MCF 10A (cell line): Measurements from ENCODE around the gene ZNF681. TPM values are rescaled to one million over a fixed set of nuclear protein-coding genes. Genes with fewer than 3 reads are reported as not detected.

Experiments
- BruUV-seq: library from RNA; stranded (reverse); fragments of 400-500 nt; replicated peaks from 2 replicates; lab custom pipeline; 2021; lab: Mats Ljungman, UMichigan
- CTCF ChIA-PET: fragments of 300-600 bp; sonication (Branson Sonifier 250); formaldehyde crosslinking; extraction: SDS; loops from one replicate; lab custom pipeline; 2021; ENCODE audit warnings: antibody characterized with exemption, inconsistent platforms; lab: Yijun Ruan, JAX
- POLR2A ChIA-PET: fragments of 300-600, 350-650 bp; sonication (Branson Sonifier 250); formaldehyde crosslinking; extraction: SDS; loops from one replicate; lab custom pipeline; 2020; ENCODE audit warnings: antibody characterized with exemption, inconsistent platforms; lab: Yijun Ruan, JAX
- DNase-seq: peaks from one replicate; pipeline ENCODE4 v3.0.0-alpha.2; 2018; ENCODE audit not compliant: unreplicated experiment
- H3K27ac Mint-ChIP-seq: one replicate; pipeline ENCODE4 v1.8.0; 2022; ENCODE audit warnings: mild to moderate bottlenecking, low read depth, mixed read lengths; ENCODE audit not compliant: unreplicated experiment
- H3K27me3 Mint-ChIP-seq: one replicate; pipeline ENCODE4 v1.8.0; 2022; ENCODE audit warnings: mixed read lengths; ENCODE audit not compliant: insufficient read depth, unreplicated experiment
- H3K36me3 Mint-ChIP-seq: one replicate; pipeline ENCODE4 v1.8.0; 2022; ENCODE audit warnings: mild to moderate bottlenecking, moderate library complexity, mixed read lengths; ENCODE audit not compliant: insufficient read depth, unreplicated experiment
- H3K4me1 Mint-ChIP-seq: one replicate; pipeline ENCODE4 v1.8.0; 2022; ENCODE audit warnings: mixed read lengths; ENCODE audit not compliant: insufficient read depth, unreplicated experiment
- H3K4me3 Mint-ChIP-seq: one replicate; pipeline ENCODE4 v1.8.0; 2022; ENCODE audit warnings: mild to moderate bottlenecking, moderate library complexity, mixed read lengths; ENCODE audit not compliant: unreplicated experiment
- H3K9me3 Mint-ChIP-seq: one replicate; pipeline ENCODE4 v1.8.0; 2022; ENCODE audit warnings: mixed read lengths; ENCODE audit not compliant: unreplicated experiment
- CTCF ChIP-seq: fragments of 200-600 bp; IDR thresholded peaks from one replicate; pipeline ENCODE4 v1.8.0; 2022; ENCODE audit warnings: antibody characterized with exemption, mild to moderate bottlenecking; ENCODE audit not compliant: unreplicated experiment
- intact Hi-C: fragments of 100-400 bp; cut with micrococcal nuclease; formaldehyde crosslinking; loops from 2 replicates; pipeline ENCODE4 v1.14.1; 2022
- total RNA-seq: library from RNA; stranded (reverse); gene quantifications from 2 replicates; pipeline ENCODE4 v1.2.3, GENCODE V29; 2022

ZNF681 gene
- total RNA-seq, 1 experiment from 2014 or later, result not detected

- H3K27ac Mint-ChIP-seq, result no peak overlapping the region
- no peak for TF ChIP-seq CTCF
- ChIA-PET POLR2A (interaction anchor here (0.6 kb wide), 1 partner anchor 556 kb away, joined by 3 read pairs; no protein-coding TSS in a partner anchor), CTCF (no interaction called here)
- intact Hi-C loops, result no loop called here
- no peaks in the 10 kb centered on the region for H3K36me3 Mint-ChIP-seq
- H3K4me3 Mint-ChIP-seq, result no peak overlapping the region
- DNase-seq, result no peak
- no peaks in the 10 kb centered on the region for H3K27me3 Mint-ChIP-seq
- H3K9me3 Mint-ChIP-seq, result peaks cover 46% of the 10 kb centered on the region
- BruUV-seq, result no TSS peak
- H3K4me1 Mint-ChIP-seq, result no peaks in the 10 kb centered on the region
These were observed 18.0 kb upstream of the ZNF681 start for GRCh38 chr19:23776507-23777205.

- DNase-seq, result peak; percentile 46
- TF ChIP-seq CTCF, result no peak
- H3K4me1 Mint-ChIP-seq, result no peaks in the 10 kb centered on the region
- ChIA-PET POLR2A (no interaction called here), CTCF (interaction anchor here (0.5 kb wide), 1 partner anchor 20 kb away, joined by 3 read pairs; no protein-coding TSS in a partner anchor)
- intact Hi-C loops, result no loop called here
- H3K27me3 Mint-ChIP-seq, result no peaks in the 10 kb centered on the region
- BruUV-seq, result no TSS peak
- H3K4me3 Mint-ChIP-seq, result no peak overlapping the region
- H3K27ac Mint-ChIP-seq, result no peak overlapping the region
- peaks cover 47% of the 10 kb centered on the region for H3K9me3 Mint-ChIP-seq
- no peaks in the 10 kb centered on the region for H3K36me3 Mint-ChIP-seq
These were observed 15.9 kb upstream of the ZNF681 start for GRCh38 chr19:23774524-23774971.

GRCh38 chr19:23774106-23774505 is 15.4 kb upstream of the ZNF681 start:
- CTCF ChIA-PET, result no interaction called here
- no TSS peak for BruUV-seq
- H3K27ac Mint-ChIP-seq, result no peak overlapping the region
- DNase-seq, result peak; percentile 24
- intact Hi-C loops, result no loop called here
- no peak for TF ChIP-seq CTCF
- no peaks in the 10 kb centered on the region for H3K36me3 Mint-ChIP-seq
- no peak overlapping the region for H3K4me3 Mint-ChIP-seq
- H3K9me3 Mint-ChIP-seq, result peaks cover 46% of the 10 kb centered on the region
- no peaks in the 10 kb centered on the region for H3K27me3 Mint-ChIP-seq
- POLR2A ChIA-PET, result no interaction called here
- H3K4me1 Mint-ChIP-seq, result no peaks in the 10 kb centered on the region

GRCh38 chr19:23772675-23773063 is 14.0 kb upstream of the ZNF681 start:
- no peak overlapping the region for H3K4me3 Mint-ChIP-seq
- TF ChIP-seq CTCF, result no peak
- H3K27me3 Mint-ChIP-seq, result no peaks in the 10 kb centered on the region
- no peak overlapping the region for H3K27ac Mint-ChIP-seq
- H3K36me3 Mint-ChIP-seq, result no peaks in the 10 kb centered on the region
- peaks cover 42% of the 10 kb centered on the region for H3K9me3 Mint-ChIP-seq
- no peaks in the 10 kb centered on the region for H3K4me1 Mint-ChIP-seq
- intact Hi-C loops, result no loop called here
- ChIA-PET POLR2A (no interaction called here), CTCF (no interaction called here)
- no peak for DNase-seq
- no TSS peak for BruUV-seq
